H1 (cell line): ENCODE results near the gene MPIG6B. TPM values are rescaled to one million over a fixed set of nuclear protein-coding genes. Genes with fewer than 3 reads are reported as not detected.
A peak's percentile ranks its signal among the peaks of the same experiment; 100 is the strongest.

Experiments
- CTCF ChIA-PET: fragments of 300-600 bp; sonication (Branson Sonifier 250); formaldehyde crosslinking; loops from one replicate; lab custom pipeline; 2021; ENCODE audit not compliant: partially characterized antibody; lab: Charles Lee
- POLR2A ChIA-PET: fragments of 300-600 bp; sonication (Branson Sonifier 250); formaldehyde crosslinking; loops from one replicate; lab custom pipeline; 2021; ENCODE audit warnings: inconsistent platforms; ENCODE audit not compliant: partially characterized antibody; lab: Charles Lee
- DNase-seq, 2 experiments: peaks; one replicate each; pipeline versions ENCODE4 v3.0.0 to v3.0.0-alpha.2; 2010 to 2022; ENCODE audit warnings: low spot score in 2 of 2, low read depth in 1 of 2, mixed read lengths in 1 of 2
- FAIRE-seq: peaks from 2 replicates; lab custom pipeline; 2011; peaks lifted over from hg19 to GRCh38; lab: Jason Lieb, UNC
- H2AFZ ChIP-seq: 2 replicates; pipeline ENCODE4 v1.8.1; 2012; ENCODE audit warnings: low read length, inconsistent platforms
- H2AK5ac ChIP-seq: 2 replicates; pipeline ENCODE4 v1.6.1; 2013; ENCODE audit warnings: low read depth, low read length
- H2BK120ac ChIP-seq: replicated peaks from 2 replicates; pipeline ENCODE3; 2013; ENCODE audit warnings: low read depth, low read length, inconsistent platforms
- H2BK12ac ChIP-seq: 2 replicates; pipeline ENCODE4 v1.6.1; 2013; ENCODE audit warnings: low read depth, low read length
- H2BK15ac ChIP-seq: 2 replicates; pipeline ENCODE4 v1.6.1; 2013; ENCODE audit warnings: low read length
- H2BK20ac ChIP-seq: 2 replicates; pipeline ENCODE4 v1.6.1; 2013; ENCODE audit warnings: low read length
- H2BK5ac ChIP-seq: 2 replicates; pipeline ENCODE4 v1.6.1; 2013; ENCODE audit warnings: low read depth, low read length
- H3K14ac ChIP-seq: 2 replicates; pipeline ENCODE4 v1.6.1; 2013; ENCODE audit warnings: inconsistent platforms; ENCODE audit not compliant: insufficient read length
- H3K18ac ChIP-seq: 2 replicates; pipeline ENCODE4 v1.6.1; 2013; ENCODE audit warnings: low read length; ENCODE audit errors: extremely low read depth
- H3K23ac ChIP-seq: 2 replicates; pipeline ENCODE4 v1.6.1; 2013; ENCODE audit warnings: inconsistent platforms; ENCODE audit not compliant: insufficient read length
- H3K23me2 ChIP-seq: 2 replicates; pipeline ENCODE4 v1.6.1; 2013; ENCODE audit warnings: low read depth, low read length
- H3K27ac ChIP-seq: 2 replicates; pipeline ENCODE4 v1.6.1; 2011; ENCODE audit warnings: low read depth, low read length, inconsistent platforms
- H3K27me3 ChIP-seq, 4 experiments: replicated peaks in 1 of 4; 1 replicate in 1 of 4; 2 replicates in 3 of 4; pipeline versions ENCODE4 v1.6.1 to v1.8.1; 2011 to 2013; ENCODE audit warnings: low read length in 3 of 4, mild to moderate bottlenecking in 3 of 4, inconsistent platforms in 2 of 4, mixed read lengths in 2 of 4, moderate library complexity in 1 of 4; ENCODE audit not compliant: control insufficient read depth in 3 of 4, insufficient read depth in 3 of 4; ENCODE audit errors: extremely low read depth in 1 of 4
- H3K36me3 ChIP-seq, 4 experiments: 2 replicates each; pipeline versions ENCODE4 v1.6.1 to v1.8.1; 2011 to 2013; ENCODE audit warnings: mild to moderate bottlenecking in 4 of 4, low read length in 3 of 4, moderate library complexity in 2 of 4, control low read depth in 1 of 4, inconsistent platforms in 1 of 4; ENCODE audit not compliant: insufficient read depth in 4 of 4, control insufficient read depth in 2 of 4
- H3K4ac ChIP-seq: replicated peaks from 2 replicates; pipeline ENCODE3; 2013; ENCODE audit warnings: low read length, low read depth, mixed read lengths, inconsistent platforms; ENCODE audit not compliant: insufficient read length
- H3K4me1 ChIP-seq, 4 experiments: replicated peaks in 1 of 4; 1 replicate in 1 of 4; 2 replicates in 3 of 4; pipeline versions ENCODE4 v1.6.1 to v1.8.1; 2011 to 2013; ENCODE audit warnings: low read length in 3 of 4, inconsistent platforms in 2 of 4, mixed read lengths in 1 of 4; ENCODE audit not compliant: insufficient read depth in 4 of 4, control insufficient read depth in 3 of 4
- H3K4me2 ChIP-seq, 2 experiments: 2 replicates each; pipeline versions ENCODE4 v1.6.1 to v1.8.1; 2011 to 2013; ENCODE audit warnings: low read depth in 2 of 2, low read length in 2 of 2, control low read depth in 1 of 2, inconsistent platforms in 1 of 2, mild to moderate bottlenecking in 1 of 2; ENCODE audit not compliant: insufficient read depth in 1 of 2
- H3K4me3 ChIP-seq, 4 experiments: fragments of 200-600, 300-600 bp in 1 of 4; sonication (generic), shearing (Covaris generic), sonication (Bioruptor Twin) in 1 of 4; 2 replicates each; pipeline versions ENCODE4 v1.5.1 to v1.8.1; 2011 to 2016; ENCODE audit warnings: low read length in 4 of 4, low read depth in 3 of 4, control low read depth in 2 of 4, inconsistent platforms in 2 of 4, mild to moderate bottlenecking in 2 of 4, mixed read lengths in 1 of 4, moderate library complexity in 1 of 4; ENCODE audit not compliant: insufficient read depth in 2 of 4; ENCODE audit errors: extremely low read depth in 1 of 4
- H3K56ac ChIP-seq: replicated peaks from 2 replicates; pipeline ENCODE3; 2013; ENCODE audit warnings: low read depth, mild to moderate bottlenecking, mixed read lengths, low read length, inconsistent platforms; ENCODE audit not compliant: insufficient read length
- H3K79me1 ChIP-seq: 2 replicates; pipeline ENCODE4 v1.6.1; 2013; ENCODE audit warnings: low read depth, low read length, control low read depth
- H3K79me2 ChIP-seq, 2 experiments: 2 replicates each; pipeline versions ENCODE4 v1.6.1 to v1.8.1; 2012 to 2013; ENCODE audit warnings: low read length in 2 of 2, mild to moderate bottlenecking in 2 of 2, inconsistent platforms in 1 of 2; ENCODE audit not compliant: insufficient read depth in 2 of 2, control insufficient read depth in 1 of 2
- H3K9ac ChIP-seq, 4 experiments: replicated peaks in 1 of 4; 1 replicate in 1 of 4; 2 replicates in 3 of 4; pipeline versions ENCODE4 v1.6.1 to v1.8.1; 2011 to 2013; ENCODE audit warnings: low read depth in 3 of 4, low read length in 3 of 4, control low read depth in 2 of 4, mild to moderate bottlenecking in 2 of 4, moderate library complexity in 2 of 4, inconsistent platforms in 1 of 4; ENCODE audit errors: extremely low read depth in 1 of 4
- H3K9me3 ChIP-seq, 2 experiments: 2 replicates each; pipeline versions ENCODE4 v1.6.1 to v1.8.1; 2012 to 2013; ENCODE audit warnings: mild to moderate bottlenecking in 2 of 2, moderate library complexity in 2 of 2, control low read depth in 1 of 2, inconsistent platforms in 1 of 2, low read depth in 1 of 2, low read length in 1 of 2, mixed read lengths in 1 of 2; ENCODE audit not compliant: insufficient read depth in 2 of 2
- H4K20me1 ChIP-seq, 2 experiments: replicated peaks in 1 of 2; 2 replicates each; pipeline versions ENCODE3 to v1.8.1; 2011 to 2013; ENCODE audit warnings: inconsistent platforms in 2 of 2, low read length in 2 of 2, mild to moderate bottlenecking in 1 of 2; ENCODE audit not compliant: insufficient read depth in 2 of 2, control insufficient read depth in 1 of 2
- H4K5ac ChIP-seq: 2 replicates; pipeline ENCODE4 v1.6.1; 2013; ENCODE audit warnings: low read length, low read depth, mixed read lengths, inconsistent platforms; ENCODE audit not compliant: insufficient read length
- H4K8ac ChIP-seq: 2 replicates; pipeline ENCODE4 v1.8.0; 2013; ENCODE audit warnings: mild to moderate bottlenecking, moderate library complexity, low read length, inconsistent platforms; ENCODE audit not compliant: insufficient read depth; ENCODE audit errors: extremely low read depth
- H4K91ac ChIP-seq: replicated peaks from 2 replicates; pipeline ENCODE3; 2013; ENCODE audit warnings: low read length, mixed read lengths, inconsistent platforms; ENCODE audit not compliant: insufficient read length
- CBX8 ChIP-seq: fragments of 300-800, 300-1000 bp; sonication (generic); IDR thresholded peaks from 2 replicates; pipeline ENCODE4 v1.7.1; 2016; ENCODE audit warnings: low read depth, low read length, borderline replicate concordance
- CHD1 ChIP-seq: IDR thresholded peaks from 2 replicates; pipeline ENCODE4 v1.6.1; 2012; ENCODE audit warnings: low read depth, low read length, improper control_type of control experiment
- JUND ChIP-seq: IDR thresholded peaks from 2 replicates; pipeline ENCODE4 v1.6.1; 2011; ENCODE audit warnings: mild to moderate bottlenecking, improper control_type of control experiment, low read length
- KDM1A ChIP-seq: fragments of 200-600, 300-600 bp; sonication (generic); IDR thresholded peaks from 2 replicates; pipeline ENCODE4 v1.7.1; 2016; ENCODE audit warnings: mild to moderate bottlenecking, low read length, borderline replicate concordance
- NANOG ChIP-seq: IDR thresholded peaks from 2 replicates; pipeline ENCODE4 v1.6.1; 2011; ENCODE audit warnings: low read length, low read depth, mild to moderate bottlenecking, inconsistent platforms; ENCODE audit not compliant: insufficient read depth, poor library complexity, severe bottlenecking
- NRF1 ChIP-seq: IDR thresholded peaks from 2 replicates; pipeline ENCODE4 v1.6.1; 2011; ENCODE audit warnings: mild to moderate bottlenecking, low read depth, low read length, improper control_type of control experiment
- RNF2 ChIP-seq: fragments of 200-900, 300-1000 bp; sonication (generic); IDR thresholded peaks from 2 replicates; pipeline ENCODE4 v1.7.1; 2016; ENCODE audit warnings: borderline replicate concordance, low read depth, mild to moderate bottlenecking, antibody characterized with exemption, low read length; ENCODE audit not compliant: poor library complexity, severe bottlenecking; ENCODE audit errors: missing control alignments
- RXRA ChIP-seq: IDR thresholded peaks from 2 replicates; pipeline ENCODE4 v1.6.1; 2011; ENCODE audit warnings: low read depth, mild to moderate bottlenecking, low read length, moderate library complexity; ENCODE audit not compliant: insufficient read depth
- SAP30 ChIP-seq: fragments of 300-600 bp; sonication (generic); IDR thresholded peaks from 2 replicates; pipeline ENCODE4 v1.7.1; 2012; ENCODE audit warnings: low read length, moderate library complexity, mild to moderate bottlenecking, inconsistent platforms; ENCODE audit not compliant: insufficient read depth, insufficient replicate concordance
- SIRT6 ChIP-seq: IDR thresholded peaks from one replicate; pipeline ENCODE4 v1.7.1; 2012; ENCODE audit warnings: low read length, inconsistent platforms
- SP1 ChIP-seq: IDR thresholded peaks from 2 replicates; pipeline ENCODE4 v1.6.1; 2011; ENCODE audit warnings: low read depth, low read length
- SP4 ChIP-seq: IDR thresholded peaks from 2 replicates; pipeline ENCODE4 v1.6.1; 2012; ENCODE audit warnings: low read length, inconsistent platforms
- WGBS, 2 experiments: shearing (Covaris generic) in 1 of 2; methylation state at CpG; one replicate each; pipeline versions ENCODE4 v1.1.6 to v1.1.7; 2013 to 2015; ENCODE audit warnings: low lambda C conversion rate in 2 of 2, mixed read lengths in 2 of 2, inconsistent platforms in 1 of 2, low coverage in 1 of 2, missing lambda C conversion rate in 1 of 2; ENCODE audit not compliant: insufficient replicate concordance in 2 of 2, insufficient coverage in 1 of 2, insufficient read length in 1 of 2; ENCODE audit errors: extremely low coverage in 1 of 2, missing lambda C conversion rate in 1 of 2; 5-methylcytosine and 5-hydroxymethylcytosine counted together
- polyA plus RNA-seq, 7 experiments: library from polyadenylated mRNA; depleted of rRNA in 3 of 7; stranded (reverse) in 5 of 7; unstranded in 2 of 7; fragments of >200 nt in 5 of 7; fragments of 200-250 nt in 2 of 7; gene quantifications; 1 replicate in 5 of 7; 2 replicates in 1 of 7; 4 replicates in 1 of 7; pipeline versions ENCODE4 v1.2.1 to v1.2.3, GENCODE V29; 2011 to 2013; ENCODE audit warnings: missing spikeins in 2 of 7, mixed read lengths in 2 of 7
- total RNA-seq: library from RNA; stranded (reverse); fragmentation: NEBNext Ultra II Directional; extraction: Animal tissue kit (Norgen Biotek cat#: 25700); gene quantifications from 2 replicates; pipeline ENCODE4 v1.2.1, GENCODE V29; 2021

The MPIG6B gene
- total and polyA plus RNA-seq, 2 of the 8 experiments (the other 6 are each of a cell fraction or from before 2014, with no cell fraction given), result 0.18 TPM; not detected in 1

DNA sequence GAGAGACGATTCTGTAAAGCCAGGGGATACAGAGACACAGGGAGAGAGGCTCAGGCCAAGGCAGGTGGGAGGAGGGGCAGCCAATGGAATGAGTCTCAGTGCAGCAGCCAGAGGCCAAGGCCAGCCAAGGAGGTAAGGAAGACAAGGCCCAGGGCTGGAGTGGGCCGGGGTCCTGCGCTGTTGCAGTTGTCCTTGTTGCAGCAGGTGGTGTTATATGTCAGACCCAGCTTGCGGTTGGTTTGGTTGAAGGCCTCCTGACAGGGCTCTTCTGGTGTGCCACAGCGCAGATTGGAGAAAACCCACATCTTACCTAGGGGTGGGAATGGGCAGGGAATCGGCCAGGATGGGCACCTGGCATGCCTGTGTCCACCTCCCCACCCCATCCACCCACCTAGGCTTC, 4.2 kb upstream of the MPIG6B start:
- H2BK5ac ChIP-seq, result 0 out of 2 replicates have a peak overlapping the region, but pooled peaks have one; percentile 11
- peak overlapping the region in 1 of 2 experiments; percentile 45; a peak in 1 of 4 replicates for H3K4me2 ChIP-seq
- no peak for FAIRE-seq
- H2AK5ac ChIP-seq, result no peak overlapping the region
- peak overlapping the region; percentile 52 for H2BK20ac ChIP-seq
- H3K9ac ChIP-seq, result no peak overlapping the region
- H3K27me3 ChIP-seq, result no peaks in the 10 kb centered on the region
- H4K5ac ChIP-seq, result no peak overlapping the region
- no peak overlapping the region for H3K4me3 ChIP-seq
- H4K91ac ChIP-seq, result peak overlapping the region; percentile 0
- no peaks in the 10 kb centered on the region for H3K79me1 ChIP-seq
- H2BK12ac ChIP-seq, result no peak overlapping the region; the same call in 1 of the 2 replicates
- ChIA-PET POLR2A (interaction anchor here (0.9 to 3.5 kb wide), 4 partner anchors 10 to 77 kb away, joined by 3 to 10 read pairs (median 4); partner anchors contain the start of genes DDAH2 and MSH5), CTCF (interaction anchor here (0.5 to 3.7 kb wide), 5 partner anchors 11 to 233 kb away, joined by 3 to 18 read pairs (median 4); no protein-coding TSS in a partner anchor)
- WGBS, 2 experiments, result 96% methylated on average over 6 of the region's 6 CpGs; no CpG with 5 or more reads in 1 of the 2 experiments
- no peaks in the 10 kb centered on the region for H4K20me1 ChIP-seq
- H2BK120ac ChIP-seq, result no peak overlapping the region
- no peak overlapping the region for H3K18ac ChIP-seq
- no peak for DNase-seq
- no peak overlapping the region for H3K23ac ChIP-seq
- no peaks in the 10 kb centered on the region for H3K79me2 ChIP-seq
- no peaks in the 10 kb centered on the region for H3K9me3 ChIP-seq
- H2AFZ ChIP-seq, result 0 out of 2 replicates have a peak overlapping the region, but pooled peaks have one; percentile 56
- H3K14ac ChIP-seq, result no peak overlapping the region
- no peak overlapping the region for H3K4ac ChIP-seq
- no peak overlapping the region for H3K56ac ChIP-seq
- no peak overlapping the region for H3K27ac ChIP-seq
- no peak overlapping the region for H4K8ac ChIP-seq
- no peaks in the 10 kb centered on the region for H3K36me3 ChIP-seq
- no peaks in the 10 kb centered on the region for H3K23me2 ChIP-seq
- TF ChIP-seq SP4 (no peak), RXRA (no peak), RNF2 (no peak), SAP30 (no peak), SP1 (no peak), NRF1 (no peak), CHD1 (no peak), SIRT6 (no peak), KDM1A (no peak), NANOG (no peak), JUND (no peak), CBX8 (no peak)
- peaks cover 8 to 26% (median 23%) of the 10 kb centered on the region in 4 experiments for H3K4me1 ChIP-seq
- H2BK15ac ChIP-seq, result 0 out of 2 replicates have a peak overlapping the region, but pooled peaks have one; percentile 53
